Neural progenitor cell (in vitro differentiated cells): ENCODE measurements around the gene OBSL1. TPM values are rescaled to one million over a fixed set of nuclear protein-coding genes. Genes with fewer than 3 reads are reported as not detected.

ENCODE experiments used
- DNase-seq: peaks from one replicate; pipeline ENCODE4 v3.0.0-alpha.2; 2016; ENCODE audit warnings: low spot score
- H2AFZ ChIP-seq: fragments of 200-600 bp; sonication (generic); replicated peaks from 2 replicates; pipeline ENCODE4 v1.6.1; 2016; ENCODE audit warnings: antibody characterized with exemption
- H3F3A ChIP-seq: fragments of 200-600 bp; sonication (generic); 2 replicates; pipeline ENCODE4 v1.6.1; 2016; ENCODE audit warnings: antibody characterized with exemption, low read depth
- H3K27ac ChIP-seq: fragments of 200-600 bp; sonication (generic); 2 replicates; pipeline ENCODE4 v1.5.1; 2016; ENCODE audit warnings: mild to moderate bottlenecking
- H3K27me3 ChIP-seq: fragments of 200-600 bp; sonication (generic); 2 replicates; pipeline ENCODE4 v1.6.1; 2016; ENCODE audit warnings: mild to moderate bottlenecking, moderate library complexity
- H3K36me3 ChIP-seq: fragments of 200-600 bp; sonication (generic); 2 replicates; pipeline ENCODE4 v1.5.1; 2016
- H3K4me1 ChIP-seq: fragments of 200-600 bp; sonication (generic); 2 replicates; pipeline ENCODE4 v1.6.1; 2016; ENCODE audit warnings: mixed run types
- H3K4me2 ChIP-seq: fragments of 200-600 bp; sonication (generic); 2 replicates; pipeline ENCODE4 v1.6.1; 2016
- H3K4me3 ChIP-seq: fragments of 200-600 bp; sonication (generic); 2 replicates; pipeline ENCODE4 v1.5.1; 2016
- H3K79me2 ChIP-seq: fragments of 200-600 bp; sonication (generic); 2 replicates; pipeline ENCODE4 v1.6.1; 2016; ENCODE audit warnings: low read depth
- H3K9ac ChIP-seq: fragments of 200-600 bp; sonication (generic); 2 replicates; pipeline ENCODE4 v1.6.1; 2016
- H3K9me3 ChIP-seq: fragments of 200-600 bp; sonication (generic); 2 replicates; pipeline ENCODE4 v1.5.1; 2016; ENCODE audit warnings: low read depth
- H4K20me1 ChIP-seq: fragments of 200-600 bp; sonication (generic); 2 replicates; pipeline ENCODE4 v1.6.1; 2016; ENCODE audit warnings: low read depth
- H3K27ac Mint-ChIP-seq: 3 replicates; pipeline ENCODE4 v1.8.0; 2021; ENCODE audit warnings: mixed read lengths
- H3K27me3 Mint-ChIP-seq: 2 replicates; pipeline ENCODE4 v1.8.0; 2022; ENCODE audit warnings: low read depth, mild to moderate bottlenecking, inconsistent platforms, moderate library complexity, mixed read lengths; ENCODE audit not compliant: insufficient read depth
- H3K36me3 Mint-ChIP-seq: 3 replicates; pipeline ENCODE4 v1.8.0; 2021; ENCODE audit warnings: mixed read lengths
- H3K4me1 Mint-ChIP-seq: 3 replicates; pipeline ENCODE4 v1.8.0; 2021; ENCODE audit warnings: mixed read lengths
- H3K4me3 Mint-ChIP-seq: 3 replicates; pipeline ENCODE4 v1.8.0; 2021; ENCODE audit warnings: mild to moderate bottlenecking, moderate library complexity, mixed read lengths
- H3K9me3 Mint-ChIP-seq: 3 replicates; pipeline ENCODE4 v1.8.0; 2020; ENCODE audit warnings: mixed read lengths
- CTCF ChIP-seq: fragments of 200-600 bp; sonication (generic); IDR thresholded peaks from 2 replicates; pipeline ENCODE4 v1.5.1; 2017; ENCODE audit warnings: antibody characterized with exemption, mild to moderate bottlenecking
- EZH2 ChIP-seq: fragments of 200-600 bp; sonication (generic); IDR thresholded peaks from 2 replicates; pipeline ENCODE4 v1.6.1; 2017; ENCODE audit warnings: antibody characterized with exemption, mild to moderate bottlenecking, moderate library complexity
- EZH2phosphoT487 ChIP-seq: fragments of 200-600 bp; sonication (generic); IDR thresholded peaks from 2 replicates; pipeline ENCODE4 v1.6.1; 2017; ENCODE audit warnings: antibody characterized with exemption
- total RNA-seq: library from RNA; depleted of rRNA; stranded (reverse); fragments of >200 nt; gene quantifications from 2 replicates; pipeline ENCODE4 v1.2.3, GENCODE V29; 2015; ENCODE audit warnings: low replicate concordance

Gene OBSL1
- total RNA-seq, 1 donor from 2014 or later: 31.0 TPM

DNA sequence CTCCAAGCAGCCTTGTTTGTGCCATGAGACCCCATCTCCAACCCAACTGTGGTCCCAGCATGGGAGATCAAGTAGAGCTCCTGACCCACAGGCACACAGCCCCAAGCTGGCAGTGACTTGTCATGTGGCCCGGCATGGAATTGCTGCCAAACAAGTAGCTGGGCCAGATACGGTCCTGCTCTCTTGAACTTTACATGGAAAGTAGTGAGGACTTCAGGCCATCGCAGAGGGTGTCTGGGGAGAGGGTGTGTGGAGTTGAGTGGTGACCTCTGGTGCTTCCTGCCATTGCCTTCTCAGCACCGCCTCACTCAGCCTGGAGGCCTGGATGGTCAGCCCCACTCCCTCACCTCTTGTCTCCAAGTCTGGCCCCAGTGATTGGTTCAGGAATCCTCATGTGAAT lies 45.2 kb upstream of the OBSL1 start:
- no peak for DNase-seq
- no peaks in the 10 kb centered on the region for H3K79me2 ChIP-seq
- Mint-ChIP-seq H3K36me3 (peaks cover 4% of the 10 kb centered on the region), H3K4me1 (peaks cover 2% of the 10 kb centered on the region), H3K9me3 (no peaks in the 10 kb centered on the region), H3K4me3 (no peak overlapping the region), H3K27me3 (peaks cover 3% of the 10 kb centered on the region), H3K27ac (no peak overlapping the region)
- no peak overlapping the region for H2AFZ ChIP-seq
- no peak overlapping the region for H3K9ac ChIP-seq
- H4K20me1 ChIP-seq: no peaks in the 10 kb centered on the region
- H3K27ac ChIP-seq: no peak overlapping the region
- H3K4me2 ChIP-seq: no peak overlapping the region
- TF ChIP-seq EZH2 (no peak), EZH2phosphoT487 (no peak), CTCF (no peak)
- no peaks in the 10 kb centered on the region for H3K36me3 ChIP-seq
- H3K4me1 ChIP-seq: no peaks in the 10 kb centered on the region
- H3K9me3 ChIP-seq: no peaks in the 10 kb centered on the region
- H3K27me3 ChIP-seq: no peaks in the 10 kb centered on the region
- peaks cover 2% of the 10 kb centered on the region for H3F3A ChIP-seq
- H3K4me3 ChIP-seq: no peak overlapping the region

DNA sequence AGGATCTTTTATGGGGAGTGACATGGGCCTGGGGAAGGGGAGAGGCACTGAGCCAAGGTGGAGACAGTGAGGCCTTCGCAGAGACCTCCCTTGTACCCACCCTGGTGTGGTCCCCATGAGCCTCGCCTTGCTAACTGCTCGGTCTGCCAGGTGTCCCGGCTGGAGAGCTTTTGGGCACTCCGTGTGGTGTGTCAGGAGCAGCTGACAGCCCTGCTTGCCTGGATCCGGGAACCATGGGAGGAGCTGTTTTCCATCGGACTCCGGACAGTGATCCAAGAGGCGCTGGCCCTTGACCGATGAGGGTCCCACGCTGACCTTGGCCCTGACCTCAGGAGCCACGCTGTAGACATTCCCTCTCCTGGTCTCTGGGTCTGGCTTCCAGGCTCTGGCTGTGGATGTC lies 44.6 kb upstream of the OBSL1 start:
- Mint-ChIP-seq H3K4me1 (peaks cover 2% of the 10 kb centered on the region), H3K27ac (no peak overlapping the region), H3K27me3 (peaks cover 3% of the 10 kb centered on the region), H3K9me3 (no peaks in the 10 kb centered on the region), H3K4me3 (no peak overlapping the region), H3K36me3 (peaks cover 7% of the 10 kb centered on the region)
- H3K27me3 ChIP-seq: no peaks in the 10 kb centered on the region
- TF ChIP-seq EZH2phosphoT487 (no peak), EZH2 (no peak), CTCF (no peak)
- H3K79me2 ChIP-seq: no peaks in the 10 kb centered on the region
- H3K9me3 ChIP-seq: no peaks in the 10 kb centered on the region
- H3K4me2 ChIP-seq: no peak overlapping the region
- H3F3A ChIP-seq: peaks cover 2% of the 10 kb centered on the region
- H3K4me3 ChIP-seq: no peak overlapping the region
- H4K20me1 ChIP-seq: no peaks in the 10 kb centered on the region
- H3K9ac ChIP-seq: no peak overlapping the region
- no peaks in the 10 kb centered on the region for H3K4me1 ChIP-seq
- DNase-seq: no peak
- H3K36me3 ChIP-seq: no peaks in the 10 kb centered on the region
- no peak overlapping the region for H3K27ac ChIP-seq
- no peak overlapping the region for H2AFZ ChIP-seq

- Histone ChIP-seq H3K4me2 (no peak overlapping the region), H3K27me3 (no peaks in the 10 kb centered on the region), H3K4me1 (no peaks in the 10 kb centered on the region), H3K9me3 (no peaks in the 10 kb centered on the region), H3K9ac (no peak overlapping the region), H3K27ac (no peak overlapping the region), H3F3A (peaks cover 2% of the 10 kb centered on the region), H2AFZ (no peak overlapping the region), H3K36me3 (no peaks in the 10 kb centered on the region), H4K20me1 (no peaks in the 10 kb centered on the region), H3K4me3 (no peak overlapping the region), H3K79me2 (no peaks in the 10 kb centered on the region)
- Mint-ChIP-seq H3K27me3 (peaks cover 3% of the 10 kb centered on the region), H3K36me3 (peaks cover 11% of the 10 kb centered on the region), H3K4me3 (no peak overlapping the region), H3K9me3 (no peaks in the 10 kb centered on the region), H3K27ac (no peak overlapping the region), H3K4me1 (peaks cover 4% of the 10 kb centered on the region)
- TF ChIP-seq EZH2: no peak
- DNase-seq: no peak
Observed at GRCh38 chr2:219615036-219615435, 43.7 kb upstream of the OBSL1 start.

GRCh38 chr2:219614076-219614860 lies 42.9 kb upstream of the OBSL1 start:
- no peak overlapping the region for H3K9ac ChIP-seq
- H3K36me3 ChIP-seq: no peaks in the 10 kb centered on the region
- no peak overlapping the region for H2AFZ ChIP-seq
- no peaks in the 10 kb centered on the region for H4K20me1 ChIP-seq
- no peaks in the 10 kb centered on the region for H3K4me1 ChIP-seq
- Mint-ChIP-seq H3K4me3 (no peak overlapping the region), H3K4me1 (peaks cover 4% of the 10 kb centered on the region), H3K9me3 (no peaks in the 10 kb centered on the region), H3K36me3 (peaks cover 14% of the 10 kb centered on the region), H3K27me3 (peaks cover 3% of the 10 kb centered on the region), H3K27ac (no peak overlapping the region)
- H3K4me2 ChIP-seq: no peak overlapping the region
- H3K27me3 ChIP-seq: no peaks in the 10 kb centered on the region
- DNase-seq: no peak
- H3K27ac ChIP-seq: no peak overlapping the region
- no peaks in the 10 kb centered on the region for H3K9me3 ChIP-seq
- no peaks in the 10 kb centered on the region for H3K79me2 ChIP-seq
- H3F3A ChIP-seq: no peaks in the 10 kb centered on the region
- TF ChIP-seq EZH2phosphoT487: no peak
- H3K4me3 ChIP-seq: no peak overlapping the region
